Activated naive CD4-positive, alpha-beta T cell treated with anti-CD3 and anti-CD28 coated beads for 36 hours (primary cell): Measurements from ENCODE around the gene B9D1. TPM values are rescaled to one million over a fixed set of nuclear protein-coding genes. Genes with fewer than 3 reads are reported as not detected.

Experiments
- CTCF ChIA-PET: fragments of 350-600 bp; sonication (Branson Sonifier 250); formaldehyde crosslinking; loops from one replicate; lab custom pipeline; 2021; ENCODE audit warnings: antibody characterized with exemption; lab: Charles Lee
- DNase-seq: peaks from one replicate; pipeline ENCODE4 v3.0.0-alpha.2; 2020
- H3K27ac Mint-ChIP-seq: one replicate; pipeline ENCODE4 v1.8.0; 2021; ENCODE audit warnings: mild to moderate bottlenecking, mixed read lengths
- H3K27me3 Mint-ChIP-seq: one replicate; pipeline ENCODE4 v1.8.0; 2021; ENCODE audit warnings: low read depth, mixed read lengths
- H3K36me3 Mint-ChIP-seq: one replicate; pipeline ENCODE4 v1.8.0; 2021; ENCODE audit warnings: low read depth, mixed read lengths
- H3K4me1 Mint-ChIP-seq: one replicate; pipeline ENCODE4 v1.8.0; 2021; ENCODE audit warnings: low read depth, mixed read lengths
- H3K4me3 Mint-ChIP-seq: one replicate; pipeline ENCODE4 v1.8.0; 2021; ENCODE audit warnings: mild to moderate bottlenecking, moderate library complexity, mixed read lengths
- H3K9me3 Mint-ChIP-seq: one replicate; pipeline ENCODE4 v1.8.0; 2021; ENCODE audit warnings: mixed read lengths
- intact Hi-C: fragments of 100-400 bp; cut with micrococcal nuclease; formaldehyde crosslinking; loops from one replicate; pipeline ENCODE4 v1.15.1; 2023
- total RNA-seq, 2 experiments: library from RNA; stranded (reverse); gene quantifications; one replicate each; pipeline ENCODE4 v1.2.3, GENCODE V29; 2021

The B9D1 gene
- total RNA-seq, 2 experiments from 2014 or later, result 8.7 TPM

GRCh38 chr17:19369846-19370492 lies 7.4 kb upstream of the B9D1 start:
- Mint-ChIP-seq H3K27ac (no peak overlapping the region), H3K27me3 (no peaks in the 10 kb centered on the region), H3K4me3 (no peak overlapping the region), H3K4me1 (peaks cover 22% of the 10 kb centered on the region), H3K9me3 (no peaks in the 10 kb centered on the region), H3K36me3 (no peaks in the 10 kb centered on the region)
- CTCF ChIA-PET, result interaction anchor here (1.8 kb wide), 1 partner anchor 77 kb away, joined by 10 read pairs; no protein-coding TSS in a partner anchor
- peak; percentile 21 for DNase-seq
- intact Hi-C loops, result loop anchor here (10.0 kb wide), 1 partner anchor 605 kb away; the partner anchor contains the start of gene AKAP10

GRCh38 chr17:19369107-19369778 lies 6.7 kb upstream of the B9D1 start:
- intact Hi-C loops, result loop anchor here (10.0 kb wide), 1 partner anchor 606 kb away; the partner anchor contains the start of gene AKAP10

GRCh38 chr17:19368229-19368628 lies 5.7 kb upstream of the B9D1 start:
- no peaks in the 10 kb centered on the region for H3K36me3 Mint-ChIP-seq
- no peaks in the 10 kb centered on the region for H3K9me3 Mint-ChIP-seq
- DNase-seq, result no peak
- peaks cover 22% of the 10 kb centered on the region for H3K4me1 Mint-ChIP-seq
- H3K27ac Mint-ChIP-seq, result no peak overlapping the region
- CTCF ChIA-PET, result interaction anchor here (1.1 to 1.3 kb wide), 3 partner anchors 10 to 30 kb away, joined by 3 to 5 read pairs (median 3); partner anchors contain the start of gene MAPK7
- H3K27me3 Mint-ChIP-seq, result no peaks in the 10 kb centered on the region
- intact Hi-C loops, result loop anchor here (10.0 kb wide), 1 partner anchor 607 kb away; the partner anchor contains the start of gene AKAP10
- no peak overlapping the region for H3K4me3 Mint-ChIP-seq

More at GRCh38 chr17:19369107-19369778, 6.7 kb upstream of the B9D1 start:
- Mint-ChIP-seq H3K4me1 (peaks cover 22% of the 10 kb centered on the region), H3K9me3 (no peaks in the 10 kb centered on the region), H3K36me3 (no peaks in the 10 kb centered on the region), H3K27ac (no peak overlapping the region), H3K27me3 (no peaks in the 10 kb centered on the region), H3K4me3 (no peak overlapping the region)
- CTCF ChIA-PET, result interaction anchor here (1.1 to 1.8 kb wide), 4 partner anchors 9 to 78 kb away, joined by 3 to 10 read pairs (median 4); partner anchors contain the start of gene MAPK7
- no peak for DNase-seq

DNA sequence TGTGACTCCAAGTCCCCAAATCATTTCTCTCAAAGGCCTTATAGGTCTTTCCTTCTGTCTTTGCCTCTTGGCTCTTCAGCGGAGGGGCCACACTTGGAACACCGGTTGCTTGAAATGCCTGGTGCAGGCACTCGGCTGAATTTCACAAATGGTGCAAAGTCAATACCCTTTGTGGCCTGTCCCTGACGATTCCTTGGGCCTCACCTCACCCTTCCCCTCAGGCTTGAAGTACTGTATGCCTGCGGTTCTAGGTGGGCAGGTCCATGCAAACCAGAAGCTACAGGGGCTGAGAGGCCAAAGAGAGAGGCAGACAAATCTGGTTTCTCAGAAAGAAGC lies 4.1 kb upstream of the B9D1 start:
- Mint-ChIP-seq H3K36me3 (no peaks in the 10 kb centered on the region), H3K27me3 (no peaks in the 10 kb centered on the region), H3K27ac (no peak overlapping the region), H3K4me1 (peaks cover 27% of the 10 kb centered on the region), H3K4me3 (no peak overlapping the region), H3K9me3 (no peaks in the 10 kb centered on the region)
- intact Hi-C loops, result loop anchor here (10.0 kb wide), 1 partner anchor 608 kb away; the partner anchor contains the start of gene AKAP10
- no peak for DNase-seq
- CTCF ChIA-PET, result interaction anchor here (4.9 to 5.2 kb wide), 2 partner anchors 13 to 80 kb away, joined by 46 to 85 read pairs; partner anchors contain the start of gene MAPK7

- Mint-ChIP-seq H3K4me1 (peaks cover 24% of the 10 kb centered on the region), H3K27me3 (no peaks in the 10 kb centered on the region), H3K4me3 (no peak overlapping the region), H3K36me3 (no peaks in the 10 kb centered on the region), H3K9me3 (no peaks in the 10 kb centered on the region), H3K27ac (no peak overlapping the region)
- no peak for DNase-seq
- intact Hi-C loops, result loop anchor here (10.0 kb wide), 1 partner anchor 609 kb away; the partner anchor contains the start of gene AKAP10
- CTCF ChIA-PET, result interaction anchor here (0.6 to 5.2 kb wide), 9 partner anchors 9 to 305 kb away, joined by 3 to 85 read pairs (median 4); partner anchors contain the start of gene MAPK7
These were observed 3.5 kb upstream of the B9D1 start for GRCh38 chr17:19365833-19366636.

DNA sequence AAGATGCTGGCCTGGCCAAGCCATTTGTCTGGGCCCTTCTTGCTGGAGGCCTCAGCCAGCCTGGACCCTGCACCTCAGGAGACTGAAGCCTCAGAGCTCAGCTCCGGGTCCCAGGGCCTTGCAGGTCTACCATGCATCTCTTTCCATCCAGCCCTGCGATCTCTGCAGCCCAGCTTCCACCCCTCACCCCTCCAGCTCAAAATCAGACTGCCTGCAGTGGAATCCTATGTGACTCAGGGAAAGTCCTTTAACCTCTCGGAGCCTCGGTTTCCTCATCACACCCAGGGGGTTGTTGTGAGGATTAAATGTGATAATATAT lies 2.9 kb upstream of the B9D1 start:
- Mint-ChIP-seq H3K27ac (no peak overlapping the region), H3K9me3 (no peaks in the 10 kb centered on the region), H3K4me1 (peaks cover 20% of the 10 kb centered on the region), H3K4me3 (no peak overlapping the region), H3K27me3 (no peaks in the 10 kb centered on the region), H3K36me3 (no peaks in the 10 kb centered on the region)
- no peak for DNase-seq
- CTCF ChIA-PET, result interaction anchor here (0.6 to 5.2 kb wide), 9 partner anchors 9 to 306 kb away, joined by 3 to 85 read pairs (median 4); partner anchors contain the start of gene MAPK7
- intact Hi-C loops, result loop anchor here (10.0 kb wide), 1 partner anchor 609 kb away; the partner anchor contains the start of gene AKAP10

DNA sequence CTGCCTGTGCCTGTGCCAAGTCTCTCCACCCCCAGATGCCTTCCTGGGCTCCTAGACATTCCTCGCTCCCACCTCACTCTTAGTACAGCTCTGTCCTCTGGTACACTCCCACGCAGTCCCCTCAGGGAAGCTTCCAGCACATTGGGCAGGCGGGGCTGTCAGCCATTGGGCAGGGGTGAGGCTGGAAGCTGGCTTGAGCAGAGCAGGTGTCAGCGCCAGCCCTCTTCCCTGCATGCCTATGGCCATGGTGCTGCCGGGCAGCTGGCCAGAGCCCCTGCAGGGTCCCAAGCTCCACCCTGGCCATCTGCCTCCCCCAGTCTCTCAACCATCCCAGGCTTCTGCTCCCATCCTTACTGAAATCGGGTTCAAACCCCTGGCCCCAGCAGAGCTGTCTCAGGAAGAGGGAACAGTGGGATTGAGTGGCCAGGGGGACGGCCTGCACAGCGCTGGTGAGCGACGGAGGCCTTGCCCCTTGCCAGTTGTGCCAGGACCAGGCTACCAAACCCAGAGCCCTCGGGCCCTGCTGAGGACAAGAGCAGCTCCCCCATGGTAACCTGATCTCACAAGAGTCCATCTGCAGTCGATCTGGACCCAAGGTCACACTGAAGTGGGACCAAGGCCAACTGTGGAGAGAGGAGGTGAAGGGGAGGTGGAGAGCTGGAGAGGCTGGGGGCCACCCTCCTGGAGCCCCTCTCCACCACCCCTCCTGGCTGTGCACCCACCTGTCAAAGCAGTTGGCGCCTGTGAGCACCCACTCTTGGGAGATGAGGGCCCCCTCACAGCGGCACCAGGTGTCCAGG lies 2.4 kb upstream of the B9D1 start:
- no peak for DNase-seq
- Mint-ChIP-seq H3K27me3 (peaks cover 2% of the 10 kb centered on the region), H3K9me3 (no peaks in the 10 kb centered on the region), H3K27ac (no peak overlapping the region), H3K36me3 (no peaks in the 10 kb centered on the region), H3K4me1 (peaks cover 14% of the 10 kb centered on the region), H3K4me3 (no peak overlapping the region)
- intact Hi-C loops, result loop anchor here (10.0 kb wide), 1 partner anchor 610 kb away; the partner anchor contains the start of gene AKAP10
- CTCF ChIA-PET, result interaction anchor here (0.6 to 5.2 kb wide), 9 partner anchors 10 to 306 kb away, joined by 3 to 85 read pairs (median 4); partner anchors contain the start of gene MAPK7

DNA sequence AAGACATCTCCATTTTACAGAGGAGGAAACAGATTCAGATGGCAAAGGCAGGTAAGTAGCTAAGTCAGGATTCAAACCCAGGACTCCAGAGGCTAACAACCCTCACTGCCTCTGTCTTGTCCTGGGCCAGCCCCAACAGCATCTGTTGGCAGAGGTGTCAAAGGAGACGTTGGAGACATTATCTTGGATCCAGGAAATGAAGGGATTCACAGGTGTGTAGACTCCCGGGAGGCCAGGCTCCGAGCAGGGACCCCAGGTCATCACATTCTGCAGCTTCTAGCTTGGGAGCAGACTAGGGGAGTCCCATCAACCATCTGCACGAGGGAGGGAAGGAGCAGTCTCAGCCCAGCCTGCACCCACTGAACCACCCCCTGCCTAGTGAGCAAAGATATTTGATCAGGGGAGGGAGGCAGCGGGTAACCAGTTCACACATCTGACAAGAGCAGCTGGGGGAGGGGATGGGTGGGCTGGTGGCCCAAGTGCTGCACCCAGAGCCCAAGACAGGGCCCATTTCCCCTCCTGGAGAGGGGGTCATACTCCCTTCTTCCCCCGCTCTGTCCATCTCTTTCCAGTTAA lies 1.0 kb upstream of the B9D1 start:
- intact Hi-C loops, result loop anchor here (2.0 to 10.0 kb wide), 4 partner anchors 285 to 1181 kb away; partner anchors contain the start of genes AKAP10, ALDH3A2 and ALKBH5
- CTCF ChIA-PET, result interaction anchor here (0.9 to 5.2 kb wide), 22 partner anchors 9 to 403 kb away, joined by 3 to 85 read pairs (median 4); partner anchors contain the start of genes ALDH3A2 and MAPK7
- peaks cover 2% of the 10 kb centered on the region for H3K27me3 Mint-ChIP-seq
- H3K36me3 Mint-ChIP-seq, result no peaks in the 10 kb centered on the region
- DNase-seq, result no peak
- no peak overlapping the region for H3K4me3 Mint-ChIP-seq
- H3K4me1 Mint-ChIP-seq, result peaks cover 5% of the 10 kb centered on the region
- H3K9me3 Mint-ChIP-seq, result no peaks in the 10 kb centered on the region
- H3K27ac Mint-ChIP-seq, result no peak overlapping the region

- intact Hi-C loops, result loop anchor here (2.0 to 10.0 kb wide), 4 partner anchors 286 to 1180 kb away; partner anchors contain the start of genes AKAP10, ALDH3A2 and ALKBH5
- H3K27ac Mint-ChIP-seq, result no peak overlapping the region
- H3K4me1 Mint-ChIP-seq, result peaks cover 5% of the 10 kb centered on the region
- CTCF ChIA-PET, result interaction anchor here (0.7 to 5.2 kb wide), 26 partner anchors 8 to 403 kb away, joined by 3 to 85 read pairs (median 4); partner anchors contain the start of genes ALDH3A2 and MAPK7
- H3K9me3 Mint-ChIP-seq, result no peaks in the 10 kb centered on the region
- no peaks in the 10 kb centered on the region for H3K36me3 Mint-ChIP-seq
- H3K27me3 Mint-ChIP-seq, result peaks cover 2% of the 10 kb centered on the region
- peak overlapping the region; percentile 87 for H3K4me3 Mint-ChIP-seq
- DNase-seq, result no peak
These were observed 553 bp upstream of the B9D1 start for GRCh38 chr17:19363114-19363438.

DNA sequence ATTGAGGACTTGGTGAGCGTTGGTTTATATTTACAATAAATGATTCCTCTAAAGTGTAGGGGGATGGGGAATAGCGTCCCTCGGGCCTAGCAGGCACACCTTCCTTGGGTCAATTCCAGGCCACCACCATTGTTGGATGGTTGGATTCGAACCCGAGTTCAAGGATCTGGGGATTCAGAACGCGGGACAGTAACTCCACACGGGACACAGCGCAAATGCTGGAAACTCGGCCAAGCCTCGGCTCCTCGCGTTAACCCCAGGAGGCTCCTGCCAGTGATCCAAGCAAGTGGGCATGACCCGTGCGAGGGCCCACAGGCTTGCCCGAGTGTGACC lies 613 bp downstream of the B9D1 start:
- no peak for DNase-seq
- peak overlapping the region; percentile 72 for H3K4me3 Mint-ChIP-seq
- no peak overlapping the region for H3K27ac Mint-ChIP-seq
- H3K36me3 Mint-ChIP-seq, result no peaks in the 10 kb centered on the region
- H3K27me3 Mint-ChIP-seq, result peaks cover 2% of the 10 kb centered on the region
- CTCF ChIA-PET, result interaction anchor here (1.3 to 5.2 kb wide), 6 partner anchors 8 to 401 kb away, joined by 4 to 85 read pairs (median 11); partner anchors contain the start of gene MAPK7
- no peaks in the 10 kb centered on the region for H3K9me3 Mint-ChIP-seq
- intact Hi-C loops, result loop anchor here (1.0 to 10.0 kb wide), 8 partner anchors 16 to 1179 kb away; partner anchors contain the start of genes AKAP10, ALDH3A2, ALKBH5 and MAPK7
- H3K4me1 Mint-ChIP-seq, result peaks cover 5% of the 10 kb centered on the region
